Esophagus squamous epithelium (tissue), 4 donors: ENCODE measurements around the gene AP3B1.

Experiments
- POLR2A ChIP-seq, 4 donors: fragments of 450-650 bp; IDR thresholded peaks; one replicate each; pipeline ENCODE4 v1.6.1; 2017; ENCODE audit warnings: antibody characterized with exemption in 4 of 4, mild to moderate bottlenecking in 4 of 4, moderate library complexity in 3 of 4
- TF ChIP-seq, protein P1 (sequence below), 6 experiments: fragments of 450-650 bp in 4 of 6; fragments of 200-600 bp in 2 of 6; sonication (generic) in 2 of 6; IDR thresholded peaks; one replicate each; pipeline ENCODE4 v1.5.1; 2016 to 2019; ENCODE audit warnings: antibody characterized with exemption in 6 of 6, mild to moderate bottlenecking in 4 of 6, moderate library complexity in 4 of 6

DNA sequence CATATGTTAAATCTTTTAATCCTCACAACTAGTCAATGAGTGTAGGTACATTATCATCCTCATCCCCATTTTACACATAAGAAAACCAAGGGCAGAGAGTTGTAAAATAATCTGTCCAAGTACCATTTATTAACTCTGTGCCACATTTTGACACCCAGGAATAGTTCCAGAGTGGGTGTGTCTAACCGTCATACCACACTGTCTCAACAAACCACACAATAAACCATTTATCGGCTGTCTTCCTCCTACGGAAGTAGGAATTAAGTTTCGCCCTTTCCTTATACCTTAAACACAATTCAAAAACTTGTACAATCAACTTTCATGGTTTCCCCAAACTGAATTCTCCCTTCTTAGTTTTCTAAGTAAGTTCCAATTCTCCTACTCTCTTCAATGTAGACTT is 11.4 kb downstream of the AP3B1 start:
- no peak for TF ChIP-seq POLR2A (IDR thresholded peaks at IDR 0.05)
- TF ChIP-seq, protein P1, sequence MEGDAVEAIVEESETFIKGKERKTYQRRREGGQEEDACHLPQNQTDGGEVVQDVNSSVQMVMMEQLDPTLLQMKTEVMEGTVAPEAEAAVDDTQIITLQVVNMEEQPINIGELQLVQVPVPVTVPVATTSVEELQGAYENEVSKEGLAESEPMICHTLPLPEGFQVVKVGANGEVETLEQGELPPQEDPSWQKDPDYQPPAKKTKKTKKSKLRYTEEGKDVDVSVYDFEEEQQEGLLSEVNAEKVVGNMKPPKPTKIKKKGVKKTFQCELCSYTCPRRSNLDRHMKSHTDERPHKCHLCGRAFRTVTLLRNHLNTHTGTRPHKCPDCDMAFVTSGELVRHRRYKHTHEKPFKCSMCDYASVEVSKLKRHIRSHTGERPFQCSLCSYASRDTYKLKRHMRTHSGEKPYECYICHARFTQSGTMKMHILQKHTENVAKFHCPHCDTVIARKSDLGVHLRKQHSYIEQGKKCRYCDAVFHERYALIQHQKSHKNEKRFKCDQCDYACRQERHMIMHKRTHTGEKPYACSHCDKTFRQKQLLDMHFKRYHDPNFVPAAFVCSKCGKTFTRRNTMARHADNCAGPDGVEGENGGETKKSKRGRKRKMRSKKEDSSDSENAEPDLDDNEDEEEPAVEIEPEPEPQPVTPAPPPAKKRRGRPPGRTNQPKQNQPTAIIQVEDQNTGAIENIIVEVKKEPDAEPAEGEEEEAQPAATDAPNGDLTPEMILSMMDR (IDR thresholded peaks at IDR 0.05): no peak
